Measurements from ENCODE around the gene CPTP. TPM values are rescaled to one million over a fixed set of nuclear protein-coding genes. Genes with fewer than 3 reads are reported as not detected.
A peak's percentile ranks its signal among the peaks of the same experiment; 100 is the strongest.

CPTP gene
- total RNA-seq, 1 donor from 2014 or later, result 1.0 TPM

DNA sequence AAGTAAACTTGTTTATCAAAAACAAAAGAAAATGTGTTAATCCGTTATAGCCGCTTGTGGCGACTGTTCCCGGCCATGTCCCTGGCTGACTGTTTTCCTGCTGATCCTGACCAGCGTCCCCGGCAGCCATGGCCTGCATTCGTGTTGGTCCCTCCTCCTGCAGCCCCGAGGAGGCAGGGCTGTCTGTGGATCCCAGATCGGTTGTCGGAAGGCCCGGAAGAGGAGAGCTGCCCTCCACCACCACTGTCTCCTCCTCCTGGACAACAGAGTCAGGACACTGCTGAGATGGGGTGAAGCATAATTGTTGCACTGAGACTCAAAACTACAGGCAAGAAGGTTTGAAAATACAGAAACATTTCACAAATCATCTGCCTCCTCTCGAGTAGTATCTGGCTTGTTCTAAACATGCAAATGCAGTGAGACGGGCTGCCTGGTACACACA, 37.4 kb downstream of the CPTP start:
- Histone ChIP-seq H3K27me3 (peaks cover 3% of the 10 kb centered on the region), H3K27ac (no peak overlapping the region), H3K4me1 (peaks cover 37% of the 10 kb centered on the region), H3K4me3 (no peak overlapping the region), H3K4me2 (no peak overlapping the region), H3K9ac (no peak overlapping the region), H3K36me3 (no peaks in the 10 kb centered on the region), H4K20me1 (ENCODE audit: low read depth) (no peaks in the 10 kb centered on the region), H3F3A (ENCODE audit: low read depth) (peaks cover 49% of the 10 kb centered on the region), H2AFZ (replicated peaks) (peak overlapping the region; percentile 85), H3K9me3 (ENCODE audit: low read depth) (no peaks in the 10 kb centered on the region), H3K79me2 (ENCODE audit: low read depth) (no peaks in the 10 kb centered on the region)
- Mint-ChIP-seq H3K27ac (peak overlapping the region; percentile 82), H3K4me1 (peaks cover 40% of the 10 kb centered on the region), H3K9me3 (no peaks in the 10 kb centered on the region), H3K4me3 (no peak overlapping the region), H3K27me3 (ENCODE audit: insufficient read depth, low read depth) (peaks cover 11% of the 10 kb centered on the region), H3K36me3 (no peaks in the 10 kb centered on the region)
- no peak for DNase-seq (ENCODE audit: low spot score)
- TF ChIP-seq, protein P1, sequence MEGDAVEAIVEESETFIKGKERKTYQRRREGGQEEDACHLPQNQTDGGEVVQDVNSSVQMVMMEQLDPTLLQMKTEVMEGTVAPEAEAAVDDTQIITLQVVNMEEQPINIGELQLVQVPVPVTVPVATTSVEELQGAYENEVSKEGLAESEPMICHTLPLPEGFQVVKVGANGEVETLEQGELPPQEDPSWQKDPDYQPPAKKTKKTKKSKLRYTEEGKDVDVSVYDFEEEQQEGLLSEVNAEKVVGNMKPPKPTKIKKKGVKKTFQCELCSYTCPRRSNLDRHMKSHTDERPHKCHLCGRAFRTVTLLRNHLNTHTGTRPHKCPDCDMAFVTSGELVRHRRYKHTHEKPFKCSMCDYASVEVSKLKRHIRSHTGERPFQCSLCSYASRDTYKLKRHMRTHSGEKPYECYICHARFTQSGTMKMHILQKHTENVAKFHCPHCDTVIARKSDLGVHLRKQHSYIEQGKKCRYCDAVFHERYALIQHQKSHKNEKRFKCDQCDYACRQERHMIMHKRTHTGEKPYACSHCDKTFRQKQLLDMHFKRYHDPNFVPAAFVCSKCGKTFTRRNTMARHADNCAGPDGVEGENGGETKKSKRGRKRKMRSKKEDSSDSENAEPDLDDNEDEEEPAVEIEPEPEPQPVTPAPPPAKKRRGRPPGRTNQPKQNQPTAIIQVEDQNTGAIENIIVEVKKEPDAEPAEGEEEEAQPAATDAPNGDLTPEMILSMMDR (IDR thresholded peaks at IDR 0.05), result no peak
- no peak for TF ChIP-seq EZH2phosphoT487 (IDR thresholded peaks at IDR 0.05)
- no peak for TF ChIP-seq EZH2 (IDR thresholded peaks at IDR 0.05)

DNA sequence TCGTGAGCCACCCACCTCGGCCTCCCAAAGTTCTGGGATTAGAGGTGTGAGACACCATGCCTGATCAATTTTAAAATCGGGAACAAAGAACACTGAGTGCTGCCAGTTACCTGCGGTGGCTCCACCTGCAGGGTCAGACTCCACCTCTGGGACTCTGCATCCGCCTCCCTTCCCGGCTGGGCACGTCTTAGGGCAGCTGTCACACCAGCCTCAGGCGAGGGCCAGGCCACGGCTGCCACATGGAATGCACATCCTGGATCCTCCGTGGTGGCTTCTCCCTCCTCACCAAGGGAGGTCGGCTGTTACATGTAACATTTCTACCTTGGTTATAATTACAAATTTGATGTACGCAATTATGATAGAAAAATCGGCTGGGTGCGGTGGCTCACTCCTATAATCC, 39.7 kb downstream of the CPTP start:
- Histone ChIP-seq H3F3A (ENCODE audit: low read depth) (peaks cover 36% of the 10 kb centered on the region), H2AFZ (replicated peaks) (no peak overlapping the region), H3K9ac (no peak overlapping the region), H3K36me3 (no peaks in the 10 kb centered on the region), H3K9me3 (ENCODE audit: low read depth) (no peaks in the 10 kb centered on the region), H3K4me2 (no peak overlapping the region), H4K20me1 (ENCODE audit: low read depth) (no peaks in the 10 kb centered on the region), H3K4me1 (peaks cover 15% of the 10 kb centered on the region), H3K79me2 (ENCODE audit: low read depth) (no peaks in the 10 kb centered on the region), H3K27me3 (peaks cover 3% of the 10 kb centered on the region), H3K27ac (no peak overlapping the region), H3K4me3 (no peak overlapping the region)
- Mint-ChIP-seq H3K9me3 (no peaks in the 10 kb centered on the region), H3K36me3 (no peaks in the 10 kb centered on the region), H3K4me1 (peaks cover 22% of the 10 kb centered on the region), H3K4me3 (no peak overlapping the region), H3K27ac (no peak overlapping the region), H3K27me3 (ENCODE audit: insufficient read depth, low read depth) (peaks cover 4% of the 10 kb centered on the region)
- no peak for TF ChIP-seq EZH2phosphoT487 (IDR thresholded peaks at IDR 0.05)
- TF ChIP-seq EZH2 (IDR thresholded peaks at IDR 0.05), result no peak
- TF ChIP-seq, protein P1 (IDR thresholded peaks at IDR 0.05), result no peak
- DNase-seq (ENCODE audit: low spot score), result no peak

DNA sequence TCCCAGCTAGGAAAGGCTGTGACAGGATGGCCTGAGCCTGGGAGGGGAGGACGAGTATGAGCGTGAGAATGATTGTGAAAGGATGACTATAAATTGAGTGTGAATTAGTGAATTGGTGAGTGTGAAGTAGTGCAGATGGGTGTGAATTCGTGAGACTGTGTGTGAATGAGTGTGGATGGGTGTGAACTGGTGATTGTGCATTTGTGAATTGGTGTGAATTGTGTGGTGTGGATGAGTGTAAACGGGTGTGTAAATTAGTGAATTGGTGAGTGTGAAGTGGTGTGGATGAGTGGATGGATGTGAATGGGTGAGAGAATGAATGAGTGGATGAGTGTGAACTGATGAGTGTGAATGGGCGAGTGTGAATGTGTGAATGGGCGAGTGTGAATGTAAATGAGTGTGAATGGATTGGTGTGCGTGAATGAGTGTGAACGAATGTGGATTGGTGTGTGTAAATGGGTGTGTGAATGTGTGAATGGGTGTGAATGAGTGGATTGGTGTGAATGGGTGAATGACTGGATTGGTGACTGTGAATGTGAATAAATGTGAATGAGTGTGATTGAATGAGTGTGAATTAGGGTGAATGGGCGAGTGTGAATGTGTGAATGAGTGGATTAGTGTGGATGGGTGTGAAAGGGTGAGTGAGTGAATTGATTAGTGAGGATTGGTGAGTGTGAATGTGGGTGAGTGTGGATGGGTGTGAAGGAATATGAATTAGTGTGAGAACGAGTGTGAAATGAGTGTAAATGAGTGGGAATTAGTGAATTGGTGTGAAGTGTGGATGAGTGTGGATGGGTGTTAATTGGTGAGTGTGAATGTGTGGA, 41.5 kb downstream of the CPTP start:
- Histone ChIP-seq H3K27me3 (peaks cover 3% of the 10 kb centered on the region), H3K9ac (no peak overlapping the region), H3K4me3 (no peak overlapping the region), H4K20me1 (ENCODE audit: low read depth) (no peaks in the 10 kb centered on the region), H3K36me3 (no peaks in the 10 kb centered on the region), H3K9me3 (ENCODE audit: low read depth) (no peaks in the 10 kb centered on the region), H2AFZ (replicated peaks) (no peak overlapping the region), H3F3A (ENCODE audit: low read depth) (peaks cover 20% of the 10 kb centered on the region), H3K79me2 (ENCODE audit: low read depth) (no peaks in the 10 kb centered on the region), H3K4me1 (no peaks in the 10 kb centered on the region), H3K27ac (no peak overlapping the region), H3K4me2 (no peak overlapping the region)
- no peaks in the 10 kb centered on the region for H3K27me3 Mint-ChIP-seq (ENCODE audit: insufficient read depth, low read depth)
- DNase-seq (ENCODE audit: low spot score), result no peak
- no peak overlapping the region for H3K4me3 Mint-ChIP-seq
- peaks cover 8% of the 10 kb centered on the region for H3K4me1 Mint-ChIP-seq
- TF ChIP-seq EZH2phosphoT487 (IDR thresholded peaks at IDR 0.05) (no peak), EZH2 (IDR thresholded peaks at IDR 0.05) (no peak)
- TF ChIP-seq, protein P1 (IDR thresholded peaks at IDR 0.05), result no peak
- H3K36me3 Mint-ChIP-seq, result no peaks in the 10 kb centered on the region
- H3K27ac Mint-ChIP-seq, result no peak overlapping the region
- H3K9me3 Mint-ChIP-seq, result no peaks in the 10 kb centered on the region

Measured in neural progenitor cell (in vitro differentiated cells).